Stimulated activated naive CD8-positive, alpha-beta T cell treated with anti-CD3 and anti-CD28 coated beads, Interleukin-15, Interleukin-2, amounts not matched to agents 100 ng/mL and 50 ng/mL, for 24 hours (primary cell): ENCODE results near the gene PMM2.
"Not testable (repeated sequence)": the region's sequence is repeated elsewhere in the genome, so short reads cannot be mapped to it uniquely, and the experiment has no call there.

Experiments used
- H3K27ac Mint-ChIP-seq: one replicate; pipeline ENCODE4 v1.8.0; 2021; ENCODE audit warnings: mild to moderate bottlenecking, mixed read lengths
- H3K27me3 Mint-ChIP-seq: one replicate; pipeline ENCODE4 v1.8.0; 2021; ENCODE audit warnings: mixed read lengths
- H3K36me3 Mint-ChIP-seq: one replicate; pipeline ENCODE4 v1.8.0; 2021; ENCODE audit warnings: low read depth, mixed read lengths
- H3K4me1 Mint-ChIP-seq: one replicate; pipeline ENCODE4 v1.8.0; 2021; ENCODE audit warnings: low read depth, mixed read lengths
- H3K4me3 Mint-ChIP-seq: one replicate; pipeline ENCODE4 v1.8.0; 2021; ENCODE audit warnings: mild to moderate bottlenecking, mixed read lengths
- H3K9me3 Mint-ChIP-seq: one replicate; pipeline ENCODE4 v1.8.0; 2021; ENCODE audit warnings: mixed read lengths

PMM2 gene

DNA sequence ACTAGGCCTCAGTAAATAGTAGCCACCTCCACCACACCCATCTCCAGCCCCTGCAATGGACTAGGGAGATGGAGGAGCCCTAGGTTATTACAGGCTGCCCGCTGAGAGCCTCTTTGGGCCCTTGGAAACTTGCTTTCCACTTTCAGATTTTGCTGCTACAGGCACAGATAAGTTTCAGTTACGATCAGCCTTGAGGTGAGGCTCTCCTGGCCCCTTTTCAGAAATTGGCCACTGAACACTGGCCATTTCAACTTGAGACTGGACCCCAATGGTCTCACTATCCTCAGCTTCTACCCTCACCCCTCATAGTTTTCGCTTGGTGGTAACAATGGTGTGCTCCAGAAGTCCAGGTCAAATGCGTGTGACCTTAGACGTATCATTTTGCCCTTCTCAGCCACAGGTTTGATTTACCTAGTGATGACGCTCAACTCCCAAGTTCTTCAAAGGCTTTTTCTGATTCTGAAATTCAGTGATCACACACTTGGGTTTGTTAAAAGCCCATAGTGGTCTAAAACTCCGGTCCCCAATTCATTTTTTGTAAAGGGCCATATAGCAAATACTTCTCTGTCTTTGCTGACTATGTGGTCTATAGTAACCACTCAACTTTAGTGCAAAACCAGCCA lies 1.0 kb downstream of the PMM2 start:
- peak overlapping the region; percentile 95 for H3K4me3 Mint-ChIP-seq
- no peaks in the 10 kb centered on the region for H3K27me3 Mint-ChIP-seq
- peak overlapping the region; percentile 91 for H3K27ac Mint-ChIP-seq
- no peaks in the 10 kb centered on the region for H3K9me3 Mint-ChIP-seq
- peaks cover 64% of the 10 kb centered on the region for H3K4me1 Mint-ChIP-seq
- H3K36me3 Mint-ChIP-seq: peaks cover 56% of the 10 kb centered on the region

DNA sequence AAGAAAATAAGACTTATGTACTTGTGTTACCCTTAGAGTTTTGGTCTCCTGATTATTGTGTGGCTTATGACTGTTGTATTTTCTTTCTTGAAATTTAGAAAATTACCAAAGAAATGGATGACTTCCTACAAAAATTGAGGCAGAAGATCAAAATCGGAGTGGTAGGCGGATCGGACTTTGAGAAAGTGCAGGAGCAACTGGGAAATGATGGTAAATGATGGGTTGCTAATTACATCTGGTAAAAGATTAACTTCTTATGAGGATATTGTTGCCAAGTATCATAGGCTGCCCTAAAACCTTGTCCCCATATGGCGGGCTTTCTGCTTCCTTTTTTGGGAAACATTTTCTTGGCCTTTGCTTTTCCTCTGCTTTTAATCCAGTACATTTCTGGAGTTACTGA lies 4.1 kb downstream of the PMM2 start:
- Mint-ChIP-seq H3K27me3 (no peaks in the 10 kb centered on the region), H3K27ac (no peak overlapping the region), H3K4me1 (peaks cover 42% of the 10 kb centered on the region), H3K4me3 (no peak overlapping the region), H3K36me3 (peaks cover 69% of the 10 kb centered on the region), H3K9me3 (no peaks in the 10 kb centered on the region)

DNA sequence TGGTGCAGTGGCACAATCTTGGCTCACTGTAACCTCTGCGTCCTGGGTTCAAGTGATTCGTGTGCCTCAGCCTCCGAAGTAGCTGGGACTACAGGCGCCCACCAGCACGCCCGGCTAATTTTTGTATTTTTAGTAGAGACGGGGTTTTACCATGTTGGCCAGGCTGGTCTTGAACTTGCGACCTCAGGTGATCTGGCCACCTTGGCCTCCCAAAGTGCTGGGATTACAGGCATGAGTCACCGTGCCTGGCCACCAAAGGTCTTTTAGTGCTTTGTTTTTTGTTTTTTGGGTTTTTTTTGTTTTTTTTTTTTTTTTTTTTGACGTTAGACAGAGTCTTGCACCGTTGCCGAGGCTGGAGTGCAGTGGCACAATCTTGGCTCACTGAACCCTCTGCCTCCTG lies 6.1 kb downstream of the PMM2 start:
- H3K27me3 Mint-ChIP-seq, H3K27ac Mint-ChIP-seq, H3K9me3 Mint-ChIP-seq, H3K4me3 Mint-ChIP-seq: not testable (repeated sequence)
- H3K36me3 Mint-ChIP-seq: peaks cover 80% of the 10 kb centered on the region
- peaks cover 31% of the 10 kb centered on the region for H3K4me1 Mint-ChIP-seq

DNA sequence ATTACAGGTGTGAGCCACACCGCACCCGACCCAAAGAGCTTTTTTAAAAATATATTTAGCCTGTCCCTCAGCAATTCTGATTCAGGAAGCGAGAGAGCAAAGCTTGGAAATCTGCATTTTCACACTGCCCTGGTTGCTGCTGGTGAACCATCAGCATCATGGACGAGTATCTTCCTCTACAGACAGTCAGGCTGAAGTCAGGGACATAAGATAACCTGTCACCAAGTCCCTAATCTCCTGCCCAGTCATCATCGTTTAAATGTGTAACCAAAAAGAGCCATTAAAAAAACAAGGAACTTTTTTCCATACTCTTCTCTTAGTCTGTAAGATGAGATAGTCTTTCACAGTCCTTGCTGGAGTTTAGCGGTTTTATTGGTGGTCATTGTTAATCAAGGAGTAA lies 6.7 kb downstream of the PMM2 start:
- no peak overlapping the region for H3K4me3 Mint-ChIP-seq
- no peaks in the 10 kb centered on the region for H3K9me3 Mint-ChIP-seq
- H3K27me3 Mint-ChIP-seq: no peaks in the 10 kb centered on the region
- no peak overlapping the region for H3K27ac Mint-ChIP-seq
- peaks cover 80% of the 10 kb centered on the region for H3K36me3 Mint-ChIP-seq
- H3K4me1 Mint-ChIP-seq: peaks cover 26% of the 10 kb centered on the region

DNA sequence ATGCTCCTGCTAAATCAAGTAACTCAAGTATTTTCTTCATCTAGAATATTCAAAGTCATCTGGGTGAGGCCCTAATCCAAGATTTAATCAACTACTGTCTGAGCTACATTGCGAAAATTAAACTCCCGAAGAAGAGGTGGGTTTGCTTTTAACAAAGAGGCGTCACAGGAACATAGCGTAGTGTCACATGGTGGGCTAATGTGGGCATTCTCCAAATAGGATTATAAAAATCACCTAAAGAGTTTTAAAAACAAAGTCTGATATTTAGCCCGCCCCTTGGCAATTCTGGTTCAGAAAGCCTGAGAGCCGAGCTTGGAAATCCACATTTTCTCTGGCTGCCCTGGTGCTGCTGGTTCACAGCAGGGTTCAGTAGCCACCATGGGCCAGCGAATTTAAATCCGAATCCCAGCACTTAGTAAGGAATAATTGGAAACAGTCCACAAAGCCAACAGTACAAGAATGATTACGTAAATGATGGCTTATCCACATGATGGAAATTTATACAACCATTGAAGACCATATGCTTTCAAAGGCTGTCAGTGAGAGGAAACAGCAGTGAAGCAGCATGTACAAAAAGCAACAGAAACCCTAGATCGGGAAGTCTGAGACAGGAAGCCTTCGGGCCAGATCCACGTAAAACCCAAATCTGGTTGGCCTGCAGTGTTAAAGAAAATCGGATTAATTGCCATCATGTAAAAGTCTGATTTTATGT lies 8.8 kb downstream of the PMM2 start:
- no peaks in the 10 kb centered on the region for H3K9me3 Mint-ChIP-seq
- no peak overlapping the region for H3K4me3 Mint-ChIP-seq
- peaks cover 80% of the 10 kb centered on the region for H3K36me3 Mint-ChIP-seq
- peaks cover 7% of the 10 kb centered on the region for H3K4me1 Mint-ChIP-seq
- H3K27ac Mint-ChIP-seq: no peak overlapping the region
- no peaks in the 10 kb centered on the region for H3K27me3 Mint-ChIP-seq

DNA sequence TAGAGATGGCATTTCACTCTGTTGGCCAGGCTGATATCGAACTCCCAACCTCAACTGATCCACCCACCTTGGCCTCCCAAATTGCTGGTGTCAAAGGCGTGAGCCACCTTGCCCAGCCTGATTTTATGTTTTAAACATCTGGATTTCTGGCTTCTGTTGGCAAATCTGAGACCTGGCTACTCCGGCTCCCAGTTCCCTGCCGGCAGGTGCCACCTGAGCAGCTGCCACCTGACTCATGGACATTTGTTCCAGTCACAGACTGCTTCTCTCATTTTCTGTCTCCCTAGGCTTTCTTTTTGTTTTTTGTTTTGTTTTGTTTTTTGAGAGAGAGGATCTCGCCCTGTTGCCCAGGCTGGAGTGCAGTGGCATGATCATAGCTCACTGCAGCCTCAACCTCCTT lies 9.6 kb downstream of the PMM2 start:
- Mint-ChIP-seq H3K9me3 (no peaks in the 10 kb centered on the region), H3K36me3 (peaks cover 80% of the 10 kb centered on the region), H3K27ac (no peak overlapping the region), H3K4me1 (peaks cover 7% of the 10 kb centered on the region), H3K4me3 (no peak overlapping the region), H3K27me3 (no peaks in the 10 kb centered on the region)

DNA sequence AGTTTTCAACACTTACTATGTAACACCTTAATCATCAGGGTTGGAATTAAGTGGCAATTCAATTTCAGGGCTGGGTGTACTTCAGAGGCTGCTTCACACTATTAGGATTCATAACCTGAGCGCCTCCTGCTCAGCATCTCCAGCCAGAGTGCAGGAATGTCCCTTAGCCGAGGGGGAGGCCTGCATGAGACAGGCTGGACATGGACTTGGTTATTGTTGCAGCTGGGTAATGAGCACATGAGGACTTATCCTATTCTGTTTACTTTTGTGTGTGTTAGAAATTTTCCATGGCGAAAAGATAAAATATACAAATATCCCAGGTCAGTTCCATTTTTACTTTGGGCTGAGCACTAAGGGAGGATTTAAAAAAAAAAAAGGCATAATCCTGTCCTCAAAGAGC lies 10.4 kb downstream of the PMM2 start:
- Mint-ChIP-seq H3K36me3 (peaks cover 80% of the 10 kb centered on the region), H3K27me3 (no peaks in the 10 kb centered on the region), H3K27ac (no peak overlapping the region), H3K4me3 (no peak overlapping the region), H3K4me1 (peaks cover 7% of the 10 kb centered on the region), H3K9me3 (no peaks in the 10 kb centered on the region)

DNA sequence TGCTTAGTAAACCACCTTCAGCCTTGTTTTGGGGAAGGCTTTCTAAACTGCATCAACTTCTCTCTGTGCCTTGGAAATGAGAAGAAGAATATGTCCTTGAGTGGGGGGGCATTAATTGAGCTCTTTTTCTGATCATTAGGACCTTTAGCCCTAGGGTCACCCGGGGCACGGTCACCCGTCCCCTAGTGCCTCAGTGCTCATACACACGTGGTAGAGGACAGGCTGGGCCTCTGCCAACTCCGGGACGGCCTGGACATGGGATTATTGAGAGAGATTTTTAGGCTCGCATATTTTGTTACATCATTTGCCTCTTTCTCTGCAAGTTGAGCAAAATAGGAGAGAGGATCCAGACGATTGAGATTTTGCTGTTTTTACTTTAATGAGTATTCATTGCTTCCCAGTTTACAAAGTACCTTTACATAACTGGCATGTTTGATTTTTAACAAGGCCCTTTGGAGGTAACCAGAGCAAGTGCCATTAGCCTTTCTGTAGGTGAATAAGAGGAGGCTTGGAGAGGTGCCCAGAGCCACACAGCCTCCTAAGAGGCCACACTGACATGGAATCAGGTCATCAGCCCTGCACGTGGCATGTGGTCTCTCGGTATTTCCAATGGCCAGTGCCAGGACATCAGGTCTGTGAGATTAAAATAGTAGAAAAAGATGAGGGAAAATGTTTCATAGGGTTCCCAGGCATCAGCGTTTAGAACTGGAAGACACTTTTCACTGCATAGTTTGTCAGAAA lies 11.1 kb downstream of the PMM2 start:
- no peaks in the 10 kb centered on the region for H3K27me3 Mint-ChIP-seq
- no peak overlapping the region for H3K27ac Mint-ChIP-seq
- H3K9me3 Mint-ChIP-seq: no peaks in the 10 kb centered on the region
- H3K4me3 Mint-ChIP-seq: no peak overlapping the region
- H3K36me3 Mint-ChIP-seq: peaks cover 80% of the 10 kb centered on the region
- peaks cover 9% of the 10 kb centered on the region for H3K4me1 Mint-ChIP-seq

DNA sequence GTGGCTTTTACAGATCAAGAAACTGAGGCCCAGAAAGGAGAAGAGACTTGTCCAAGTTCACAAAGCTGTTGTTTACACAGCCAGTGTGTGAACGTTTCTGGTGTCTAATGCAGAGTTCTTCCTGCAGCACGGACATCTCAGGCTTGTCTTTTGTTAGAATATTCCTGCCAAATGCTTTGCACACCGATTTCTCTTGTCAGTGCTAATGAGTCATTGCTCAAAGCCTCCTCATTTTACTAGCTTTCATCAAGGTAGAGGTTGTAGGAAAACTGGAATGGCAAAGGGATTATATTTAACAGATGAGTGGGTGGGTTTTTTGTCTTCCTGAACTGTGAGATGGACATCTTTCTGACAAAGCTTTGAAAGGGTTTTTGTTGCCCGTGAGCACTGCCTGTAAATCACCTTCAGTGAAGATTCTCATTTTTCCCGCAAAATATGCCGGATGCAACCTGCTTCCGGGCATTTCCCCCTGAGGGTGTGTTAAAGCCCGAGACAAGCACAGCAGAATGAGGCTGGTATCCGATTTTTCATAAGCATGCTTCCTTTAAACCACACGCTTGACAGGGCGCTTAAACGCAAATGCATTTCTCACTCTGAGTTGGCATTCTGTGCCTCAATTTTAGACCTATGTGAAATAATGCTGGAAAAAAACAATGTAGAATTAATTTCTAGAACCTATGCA lies 14.7 kb downstream of the PMM2 start:
- peaks cover 35% of the 10 kb centered on the region for H3K4me1 Mint-ChIP-seq
- H3K36me3 Mint-ChIP-seq: peaks cover 83% of the 10 kb centered on the region
- no peak overlapping the region for H3K27ac Mint-ChIP-seq
- no peaks in the 10 kb centered on the region for H3K9me3 Mint-ChIP-seq
- H3K27me3 Mint-ChIP-seq: no peaks in the 10 kb centered on the region
- H3K4me3 Mint-ChIP-seq: no peak overlapping the region

DNA sequence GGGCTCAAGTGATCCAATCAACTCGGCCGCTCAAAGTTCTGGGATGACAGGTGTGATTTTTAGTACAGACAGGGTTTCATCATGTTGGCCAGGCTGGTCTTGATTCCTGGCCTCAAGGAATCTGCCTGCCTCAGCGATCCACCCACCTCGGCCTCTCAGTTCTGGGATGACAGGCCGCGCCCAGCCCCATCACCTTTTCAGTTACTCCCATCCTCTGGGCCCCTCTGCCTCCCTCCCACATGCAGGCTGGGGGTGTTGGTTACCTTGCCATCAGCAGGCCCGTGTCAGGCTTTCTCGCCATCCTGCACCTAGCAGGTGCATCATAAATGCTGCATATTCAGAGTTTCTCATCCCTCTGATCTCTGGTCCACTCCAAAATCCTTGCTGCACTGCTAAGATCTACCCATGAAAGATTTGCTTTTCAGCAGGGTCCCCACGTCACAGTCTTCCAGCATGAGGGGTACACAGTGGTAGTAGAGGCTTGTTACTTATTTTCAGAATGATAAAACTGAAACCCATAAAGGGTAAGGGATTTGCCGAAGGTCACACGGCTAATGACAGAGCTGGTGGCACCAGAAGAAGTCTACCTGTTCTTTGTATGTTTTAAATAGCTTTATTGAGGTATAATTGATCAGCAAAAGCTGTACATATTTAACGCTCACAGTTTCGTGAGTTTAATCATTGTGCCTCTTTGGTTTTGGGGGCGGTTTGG lies 16.6 kb downstream of the PMM2 start:
- no peak overlapping the region for H3K4me3 Mint-ChIP-seq
- H3K4me1 Mint-ChIP-seq: peaks cover 35% of the 10 kb centered on the region
- H3K27ac Mint-ChIP-seq: peak overlapping the region; percentile 55
- no peaks in the 10 kb centered on the region for H3K27me3 Mint-ChIP-seq
- peaks cover 81% of the 10 kb centered on the region for H3K36me3 Mint-ChIP-seq
- H3K9me3 Mint-ChIP-seq: no peaks in the 10 kb centered on the region

DNA sequence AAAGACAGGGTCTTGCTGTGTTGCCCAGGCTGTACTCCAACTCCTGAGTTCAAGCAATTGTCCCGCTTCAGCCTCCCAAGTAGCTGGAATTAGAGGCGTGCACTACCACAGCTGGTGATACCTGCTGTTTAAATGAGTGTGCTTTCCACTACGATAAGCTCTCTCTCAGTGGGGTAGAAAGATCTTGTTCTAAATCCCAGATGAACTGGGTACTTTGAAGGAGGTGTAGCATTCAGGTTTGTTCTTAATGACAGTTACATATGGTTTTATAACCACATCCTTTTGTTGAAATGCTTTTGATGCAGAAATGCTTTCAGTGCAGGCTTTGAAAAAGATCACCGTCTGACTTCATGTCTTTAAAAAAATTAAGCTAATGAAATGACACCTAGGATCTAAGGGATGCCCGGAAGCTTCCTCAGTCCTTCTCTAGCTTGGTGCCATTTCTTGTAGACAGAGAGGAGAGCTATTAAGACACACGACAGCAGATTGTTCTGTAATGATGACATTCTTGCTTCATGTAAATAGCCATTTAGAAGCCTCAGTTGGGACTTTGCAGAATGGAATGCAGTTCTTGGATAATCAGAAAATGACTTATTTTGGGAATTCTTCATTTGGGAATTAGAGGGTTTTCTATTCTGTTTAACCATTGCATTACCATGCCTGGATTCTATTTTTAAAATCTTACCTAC lies 19.5 kb downstream of the PMM2 start:
- Mint-ChIP-seq H3K27ac (peak overlapping the region; percentile 45), H3K4me3 (no peak overlapping the region), H3K9me3 (no peaks in the 10 kb centered on the region), H3K4me1 (peaks cover 35% of the 10 kb centered on the region), H3K36me3 (peaks cover 80% of the 10 kb centered on the region), H3K27me3 (no peaks in the 10 kb centered on the region)

DNA sequence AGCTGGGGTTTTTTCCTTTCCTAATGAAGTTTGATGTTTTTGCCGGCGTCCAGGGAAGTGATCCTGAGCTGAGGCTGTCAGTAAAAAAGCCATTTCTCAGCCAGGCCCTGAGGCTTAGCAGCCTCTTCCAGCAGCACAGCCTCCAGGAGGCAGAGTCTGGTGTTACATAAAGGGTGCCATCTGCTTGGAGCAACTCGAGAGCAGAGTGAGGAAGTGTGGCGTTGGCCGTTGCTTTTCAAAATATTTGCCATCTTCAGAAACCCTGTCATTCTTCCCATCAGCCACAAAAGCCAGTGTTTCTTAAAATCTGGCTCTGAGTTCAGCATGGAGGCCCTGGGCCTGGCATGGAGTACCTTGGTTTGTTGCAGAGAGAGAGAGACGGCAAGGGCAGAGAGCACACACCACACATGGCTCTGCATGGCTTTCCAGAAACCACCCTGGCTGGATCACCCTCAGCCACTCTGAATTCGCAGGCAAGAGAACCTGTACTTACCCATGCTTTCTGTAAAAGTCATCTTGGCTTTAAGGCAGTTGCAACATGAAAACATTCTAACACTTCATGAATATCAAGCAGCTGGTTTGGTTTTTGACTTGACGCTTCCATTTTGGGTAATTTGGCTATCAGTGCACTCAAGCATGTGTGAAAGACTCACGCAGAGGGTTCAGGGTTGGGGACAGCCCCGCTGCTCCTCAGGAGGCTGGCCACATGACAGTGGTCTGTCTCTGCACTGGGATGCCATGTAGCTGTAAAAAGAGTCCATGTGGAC lies 21.0 kb downstream of the PMM2 start:
- Mint-ChIP-seq H3K27me3 (no peaks in the 10 kb centered on the region), H3K4me1 (peaks cover 27% of the 10 kb centered on the region), H3K9me3 (no peaks in the 10 kb centered on the region), H3K36me3 (peaks cover 78% of the 10 kb centered on the region), H3K27ac (peak overlapping the region; percentile 42), H3K4me3 (no peak overlapping the region)

DNA sequence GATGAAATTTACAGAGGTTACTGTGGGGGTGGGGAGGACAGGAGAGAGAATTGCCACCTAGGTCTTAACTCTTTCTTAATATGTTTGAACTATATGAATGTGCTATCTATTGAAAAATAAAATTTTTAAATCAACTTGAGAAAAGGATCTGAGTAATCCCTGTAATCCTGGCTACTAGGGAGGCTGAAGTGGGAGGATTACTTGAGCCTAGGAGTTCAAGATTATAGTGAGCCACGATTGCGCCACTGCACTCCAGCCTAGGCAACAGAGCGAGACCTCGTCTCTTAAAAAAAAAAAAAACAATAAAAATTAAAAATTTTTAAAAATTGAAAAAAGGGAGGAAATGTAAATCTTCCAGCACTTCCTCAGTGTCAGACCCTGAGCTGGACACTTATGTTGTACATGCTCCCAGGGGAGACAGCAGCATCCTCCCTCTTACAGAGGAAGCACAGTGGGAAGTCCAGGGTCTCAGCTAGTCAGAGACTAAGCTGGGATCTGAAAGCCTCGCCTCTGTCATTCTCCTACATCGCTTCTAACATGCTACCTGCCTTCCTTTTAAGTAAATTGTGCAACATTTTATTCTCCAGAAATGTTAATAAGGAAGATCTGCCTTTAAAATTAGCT lies 21.9 kb downstream of the PMM2 start:
- peaks cover 79% of the 10 kb centered on the region for H3K36me3 Mint-ChIP-seq
- no peak overlapping the region for H3K4me3 Mint-ChIP-seq
- H3K9me3 Mint-ChIP-seq: no peaks in the 10 kb centered on the region
- H3K27ac Mint-ChIP-seq: no peak overlapping the region
- peaks cover 19% of the 10 kb centered on the region for H3K4me1 Mint-ChIP-seq
- no peaks in the 10 kb centered on the region for H3K27me3 Mint-ChIP-seq
